NCI-H748 (cell line): Measurements from ENCODE around the gene PTTG1.
A peak's percentile ranks its signal among the peaks of the same experiment; 100 is the strongest.
"Not testable (repeated sequence)": the region's sequence is repeated elsewhere in the genome, so short reads cannot be mapped to it uniquely, and the experiment has no call there.

Experiments
- DNase-seq: peaks from one replicate; lab custom pipeline; 2025; ENCODE audit not compliant: unreplicated experiment; lab: John Stamatoyannopoulos, UW

The PTTG1 gene

DNA sequence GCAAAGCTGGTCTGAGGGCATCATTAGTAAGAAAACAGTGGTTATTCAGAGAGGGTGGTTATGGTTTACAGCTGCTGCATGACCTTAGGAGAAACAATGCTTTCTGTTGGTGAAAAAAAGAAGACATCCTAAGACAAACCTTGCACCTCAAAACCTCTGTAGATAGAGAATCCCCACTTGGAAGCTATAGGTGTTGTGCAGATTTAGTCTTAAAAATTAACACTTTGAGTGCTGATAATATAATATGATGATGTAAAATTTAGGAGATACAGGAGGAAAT is 1.4 kb upstream of the PTTG1 start:
- no peak for DNase-seq

DNA sequence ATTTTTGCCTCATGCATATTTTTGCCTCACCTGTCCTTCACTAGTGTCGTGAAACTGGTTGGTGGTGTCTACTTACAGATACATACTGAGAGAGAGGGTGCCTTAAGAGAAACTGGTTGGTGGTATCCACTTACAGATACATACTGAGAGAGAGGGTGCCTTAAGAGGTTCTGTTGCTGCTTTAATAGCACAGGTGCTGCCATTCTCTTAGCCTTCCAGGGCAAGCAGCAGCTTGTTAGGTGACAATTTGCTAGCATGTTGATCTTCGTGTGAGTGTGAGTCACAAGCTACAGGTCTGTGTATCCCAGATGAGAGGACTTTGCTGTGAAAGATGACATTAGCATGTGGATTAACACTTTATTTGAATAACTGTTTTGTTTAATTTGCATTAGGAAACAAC is 1.4 kb downstream of the PTTG1 start:
- peak; percentile 75 for DNase-seq

DNA sequence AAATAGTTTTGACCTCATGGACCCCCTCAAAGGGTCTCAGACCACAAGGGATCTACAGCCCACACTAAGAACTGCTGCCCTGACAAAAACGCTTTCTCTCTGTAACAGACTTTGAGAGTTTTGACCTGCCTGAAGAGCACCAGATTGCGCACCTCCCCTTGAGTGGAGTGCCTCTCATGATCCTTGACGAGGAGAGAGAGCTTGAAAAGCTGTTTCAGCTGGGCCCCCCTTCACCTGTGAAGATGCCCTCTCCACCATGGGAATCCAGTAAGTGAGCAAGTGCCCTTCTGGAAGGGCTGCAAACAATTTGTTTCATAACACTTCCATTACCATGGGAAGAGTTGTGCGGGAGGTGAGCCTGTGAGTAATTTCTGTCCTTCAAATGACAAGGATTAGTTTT is 6.0 kb downstream of the PTTG1 start:
- no peak for DNase-seq

DNA sequence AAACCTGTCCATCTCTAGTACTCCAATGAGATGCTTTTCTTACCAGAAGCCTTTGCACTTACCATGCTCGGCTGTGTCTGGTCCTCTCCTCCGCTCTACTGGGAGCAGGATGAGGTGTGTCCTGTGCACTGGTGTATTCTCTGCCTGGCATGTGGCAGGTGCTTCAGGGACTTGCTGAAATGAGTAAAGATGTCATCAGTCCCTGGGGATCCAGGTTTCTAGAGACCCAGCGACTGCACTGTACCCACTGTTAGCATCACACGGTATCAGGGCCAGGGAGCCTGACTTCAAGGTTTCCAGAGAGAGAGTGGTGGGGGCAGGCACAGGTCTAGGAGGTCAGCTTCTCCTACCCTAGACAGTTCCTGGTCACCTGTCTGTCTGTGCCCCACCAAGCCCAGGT is 10.5 kb downstream of the PTTG1 start:
- no peak for DNase-seq

DNA sequence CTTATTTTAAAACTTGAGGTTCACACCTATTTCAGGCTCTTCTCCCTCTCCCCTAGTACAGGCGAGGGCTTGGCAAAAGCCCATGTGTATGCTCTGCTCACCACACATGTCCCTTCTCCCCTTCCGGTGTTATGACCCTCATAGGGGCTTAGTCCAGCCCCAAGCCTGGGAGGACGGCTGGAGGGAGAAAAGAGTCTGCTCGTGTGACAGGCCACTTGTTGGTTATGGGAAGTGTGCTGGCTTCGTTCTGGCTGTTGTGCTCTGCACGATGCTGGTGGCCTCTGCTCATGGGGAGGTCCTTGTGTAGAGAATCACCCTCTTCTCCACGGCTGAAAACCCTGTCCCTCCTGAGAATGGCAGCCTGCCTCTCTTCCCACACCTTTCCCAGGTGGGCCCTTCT is 11.1 kb downstream of the PTTG1 start:
- no peak for DNase-seq

DNA sequence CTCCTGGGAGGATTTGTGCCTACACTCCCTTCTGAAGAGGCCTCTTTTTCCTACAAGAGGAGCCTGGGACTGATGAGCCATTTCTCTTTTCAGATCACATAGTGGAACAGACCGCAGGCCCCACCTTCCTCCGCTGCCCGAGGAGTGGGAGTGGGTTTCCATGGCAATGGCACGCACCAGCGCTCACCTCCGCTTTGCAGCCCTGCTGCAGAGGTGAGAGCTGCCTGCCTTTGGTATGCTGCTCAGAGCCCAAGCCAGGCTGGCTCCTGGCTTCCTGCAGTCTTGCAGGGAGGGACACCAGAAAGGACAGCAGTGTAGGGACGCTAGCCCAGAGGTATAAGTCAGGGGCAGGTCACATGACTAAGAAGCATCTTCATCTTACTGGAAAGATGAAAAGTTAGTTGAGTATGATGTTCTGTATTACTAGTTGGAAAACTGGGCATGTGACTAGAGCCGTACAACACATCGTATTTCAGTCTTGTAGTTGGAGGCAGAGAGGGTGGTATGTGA is 12.4 kb downstream of the PTTG1 start:
- DNase-seq = peak; percentile 94

DNA sequence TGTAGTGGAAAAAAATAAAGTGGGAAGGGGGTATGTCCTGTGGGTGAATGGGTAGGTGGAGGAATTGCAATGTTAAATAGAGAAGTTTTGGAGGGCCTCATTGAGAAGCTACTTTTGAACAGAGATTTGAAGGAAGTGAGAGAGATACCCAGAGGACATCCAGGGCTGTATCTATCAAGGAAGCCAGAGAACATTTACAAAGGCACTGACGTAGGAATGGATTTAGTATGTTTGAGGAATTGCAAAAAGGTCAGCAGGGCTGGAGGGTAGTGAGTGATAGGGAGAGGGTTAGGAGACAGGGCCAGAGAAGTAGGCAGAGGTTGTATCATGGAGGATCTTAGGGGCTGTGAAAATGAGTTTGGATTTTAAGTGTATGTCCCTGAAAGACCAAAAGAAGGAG is 13.9 kb downstream of the PTTG1 start:
- no peak for DNase-seq

DNA sequence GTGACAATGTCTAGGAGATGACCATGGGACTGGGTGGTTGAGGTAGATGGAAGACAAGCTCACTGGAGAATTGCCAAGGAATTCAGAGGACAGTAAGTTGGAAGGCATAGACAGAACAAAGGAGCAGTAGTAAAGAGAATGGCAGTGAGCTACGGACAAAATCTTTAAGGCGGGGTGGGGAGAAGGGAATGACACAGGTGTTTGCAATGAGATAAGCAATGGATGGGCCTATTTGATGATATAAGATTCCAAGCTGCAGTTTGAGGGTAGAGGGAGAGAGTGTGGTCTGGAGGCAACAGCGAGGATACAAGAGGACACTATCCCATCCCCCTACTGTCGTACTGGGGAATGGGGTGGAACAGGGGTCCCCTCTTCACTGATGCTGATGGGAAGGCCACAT is 14.4 kb downstream of the PTTG1 start:
- DNase-seq = no peak

DNA sequence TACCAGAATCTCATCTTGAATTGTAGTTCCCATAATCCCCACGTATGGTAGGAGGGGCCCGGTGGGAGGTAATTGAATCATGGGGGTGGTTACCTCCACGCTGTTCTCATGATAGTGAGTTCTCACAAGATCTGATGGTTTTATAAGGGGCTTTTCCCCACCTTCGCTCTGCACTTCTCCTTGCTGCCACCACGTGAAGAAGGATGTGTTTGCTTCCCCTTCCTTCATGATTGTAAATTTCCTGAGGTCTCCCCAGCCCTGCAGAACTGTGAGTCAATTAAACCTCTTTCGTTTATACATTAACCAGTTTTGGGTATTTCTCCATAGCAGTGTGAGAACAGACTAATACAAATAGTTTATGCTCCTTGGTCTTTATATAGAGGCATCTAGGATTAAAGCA is 15.0 kb downstream of the PTTG1 start:
- not testable (repeated sequence) for DNase-seq

DNA sequence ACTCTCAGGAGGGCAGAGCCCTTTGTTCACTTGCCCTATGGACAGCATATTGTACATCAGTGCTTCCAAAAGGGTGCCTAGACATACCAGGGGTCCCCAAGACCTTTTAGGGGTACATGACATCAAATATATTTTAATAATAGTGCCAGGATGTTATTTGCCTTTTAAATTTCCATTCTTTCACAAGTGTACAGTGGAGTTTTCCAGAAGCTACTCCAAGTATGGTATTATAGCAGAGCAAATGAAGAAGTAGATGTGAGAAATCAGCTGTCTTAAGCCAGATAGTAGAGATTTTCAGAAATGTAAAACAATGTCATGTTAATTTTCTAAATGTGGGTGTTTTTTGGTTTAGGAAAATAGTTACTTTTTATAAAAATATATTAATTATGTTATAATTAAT is 15.6 kb downstream of the PTTG1 start:
- no peak for DNase-seq

DNA sequence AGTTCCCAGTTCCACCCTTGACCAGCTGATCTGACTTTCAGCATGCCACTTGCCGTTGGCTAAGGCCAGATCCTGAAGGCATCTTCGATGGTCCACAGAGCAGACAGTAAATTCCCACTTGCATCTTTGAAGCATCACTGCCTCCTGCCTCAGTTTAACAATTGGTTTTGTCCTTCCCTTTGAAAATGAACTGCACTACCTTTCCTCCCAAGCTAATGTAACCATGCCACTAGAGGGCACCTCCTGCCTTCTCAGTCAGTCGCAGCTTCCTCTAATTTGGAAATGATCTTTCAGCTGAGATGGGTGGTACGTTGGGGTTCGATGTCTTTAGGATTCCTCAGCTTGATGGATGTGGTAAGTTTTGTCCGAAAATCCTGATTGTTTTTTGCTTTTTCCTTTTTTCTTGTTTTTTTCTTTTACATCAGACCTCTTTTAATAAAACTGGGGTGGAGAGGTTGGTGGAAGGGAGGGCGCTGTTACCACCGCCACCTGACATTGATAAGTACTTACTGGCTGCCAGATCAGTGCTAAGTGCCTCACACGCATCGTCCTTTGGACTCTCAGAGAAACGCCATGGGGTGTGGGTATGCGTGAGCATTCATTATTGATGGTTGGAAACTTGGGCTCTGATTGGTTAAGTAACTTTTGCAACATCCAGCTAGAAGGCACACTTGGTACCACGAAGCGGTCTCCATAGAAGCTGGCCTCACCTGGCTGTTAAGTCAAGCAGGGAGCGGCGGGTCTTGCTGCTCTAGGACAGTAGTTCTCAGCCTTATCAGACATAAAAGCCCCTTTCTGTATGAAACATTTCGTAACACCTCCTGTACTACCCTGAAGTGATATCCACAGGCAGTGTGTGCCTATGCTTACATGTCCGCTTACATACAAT is 16.9 kb downstream of the PTTG1 start:
- peak; percentile 78 for DNase-seq

DNA sequence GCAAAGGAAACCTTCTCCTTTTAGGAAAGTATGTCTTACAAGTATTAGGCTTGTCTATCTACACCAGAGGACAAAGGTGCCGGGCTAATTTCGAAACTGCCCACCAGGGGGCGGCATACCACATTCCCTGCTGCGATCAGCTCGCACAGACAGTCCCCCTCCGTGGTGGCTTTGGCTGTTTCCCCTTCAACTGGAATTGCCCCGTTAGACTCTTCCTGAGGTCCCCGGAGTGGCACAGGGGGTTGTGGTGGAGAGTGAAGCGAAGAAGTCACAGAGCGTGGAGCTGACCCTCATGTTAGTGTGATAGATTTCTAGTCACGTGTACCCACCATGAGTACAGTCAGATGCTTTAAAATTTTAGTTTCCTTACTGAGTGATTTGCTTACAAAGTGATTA is 17.5 kb downstream of the PTTG1 start:
- DNase-seq = peak; percentile 78

DNA sequence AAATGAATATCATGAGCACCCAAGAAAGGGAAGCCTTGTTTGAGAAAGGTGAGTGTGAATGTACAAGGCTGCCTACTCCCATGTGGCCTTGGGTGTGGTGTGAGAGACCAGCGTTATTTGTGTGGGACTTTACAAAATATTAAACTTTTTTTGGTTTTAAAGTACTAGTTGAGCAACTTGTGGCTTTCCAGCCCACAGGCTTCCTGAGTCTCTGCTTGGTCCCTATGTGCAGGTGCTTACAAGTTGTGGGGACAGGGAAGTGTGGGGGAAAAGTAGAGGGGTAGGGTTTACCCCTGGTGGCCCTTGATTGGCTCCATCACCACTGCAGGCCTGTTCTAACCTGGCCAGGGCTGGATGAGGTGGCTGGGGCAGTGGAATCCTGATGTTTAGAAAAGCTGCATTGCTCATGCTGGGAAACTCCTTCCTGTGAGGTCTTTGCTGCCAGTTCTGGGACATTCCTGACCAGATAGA is 19.7 kb downstream of the PTTG1 start:
- DNase-seq = no peak

DNA sequence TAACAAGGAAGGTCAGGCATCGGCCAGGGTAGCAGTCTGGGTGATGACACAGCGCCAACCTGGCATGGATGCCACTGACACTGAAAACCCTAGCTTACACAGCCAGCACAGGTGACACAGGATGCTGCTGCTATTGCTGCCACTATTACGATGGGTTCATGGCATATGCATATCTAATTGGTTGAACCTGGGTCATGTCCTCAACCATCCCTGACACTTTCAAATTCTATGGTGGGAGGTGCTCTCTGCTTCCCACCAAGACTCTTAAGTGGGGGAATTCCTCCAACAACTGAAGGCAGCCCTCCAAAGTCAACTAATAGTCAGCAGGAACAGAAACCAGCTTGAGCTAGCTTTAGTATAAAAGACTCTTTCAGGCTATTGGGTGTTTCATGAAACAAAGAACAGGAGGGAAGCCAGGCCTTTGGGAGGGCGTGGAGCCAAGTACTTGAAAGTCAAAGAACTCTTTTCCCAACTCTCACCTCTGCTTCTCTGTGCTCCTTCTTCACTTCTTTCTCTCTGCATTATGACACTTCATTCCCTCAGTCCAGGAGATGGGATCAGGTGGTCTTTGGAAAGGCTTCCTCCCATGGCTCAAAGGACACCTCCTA is 21.3 kb downstream of the PTTG1 start:
- no peak for DNase-seq

DNA sequence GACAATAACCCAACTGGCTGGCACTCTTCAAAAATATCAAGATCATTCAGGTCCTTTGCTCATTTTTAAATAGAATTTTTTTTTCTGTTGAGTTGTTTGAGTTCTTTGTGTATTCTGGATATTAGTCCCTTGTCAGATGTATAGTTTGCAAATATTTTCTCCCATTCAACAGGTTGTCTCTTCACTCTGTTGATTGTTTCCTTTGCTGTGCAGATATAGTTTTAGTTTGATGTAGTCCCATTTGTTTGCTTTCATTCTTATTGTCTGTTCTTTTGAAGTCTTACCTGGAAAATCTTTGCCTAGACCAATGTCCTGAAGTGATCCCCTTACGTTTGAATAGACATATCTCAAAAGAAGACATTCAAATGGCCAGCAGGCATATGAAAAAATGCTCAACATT is 22.8 kb downstream of the PTTG1 start:
- DNase-seq = no peak

DNA sequence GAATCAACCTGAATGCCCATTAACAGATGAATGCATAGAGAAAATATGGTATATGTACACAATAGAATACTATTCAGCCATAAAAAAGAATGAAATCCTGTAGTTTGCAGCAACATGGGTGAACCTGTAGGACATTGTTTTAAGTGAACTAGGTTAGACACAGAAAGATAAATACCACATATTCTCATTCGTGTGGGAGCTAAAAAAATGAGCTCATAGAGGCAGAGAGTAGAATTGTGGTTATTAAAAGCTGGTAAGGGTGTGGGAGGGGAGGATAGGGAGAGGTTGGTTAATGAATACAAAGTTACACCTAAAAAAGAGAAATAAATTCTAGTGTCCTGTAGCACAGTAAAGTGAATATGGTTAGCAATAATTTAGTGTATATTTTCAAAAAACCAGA is 23.5 kb downstream of the PTTG1 start:
- DNase-seq = no peak

DNA sequence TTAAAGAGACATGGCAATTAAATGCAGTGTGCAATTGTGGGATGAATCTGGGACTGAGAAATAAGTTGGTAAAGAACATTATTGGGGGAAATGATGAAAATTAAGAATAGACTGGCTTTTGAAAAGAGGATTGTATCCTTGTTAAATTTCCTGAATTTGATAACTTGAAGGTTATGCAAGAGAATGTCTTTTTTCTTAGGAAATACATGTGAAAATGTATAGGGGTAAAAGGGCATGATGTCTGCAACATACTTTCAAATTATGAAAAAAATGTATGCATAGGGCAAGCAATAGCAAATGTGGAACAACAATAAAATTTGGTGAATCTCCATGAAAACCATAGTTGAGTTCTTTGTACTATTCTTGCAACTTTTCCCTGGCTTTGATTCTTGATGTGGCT is 24.1 kb downstream of the PTTG1 start:
- no peak for DNase-seq

DNA sequence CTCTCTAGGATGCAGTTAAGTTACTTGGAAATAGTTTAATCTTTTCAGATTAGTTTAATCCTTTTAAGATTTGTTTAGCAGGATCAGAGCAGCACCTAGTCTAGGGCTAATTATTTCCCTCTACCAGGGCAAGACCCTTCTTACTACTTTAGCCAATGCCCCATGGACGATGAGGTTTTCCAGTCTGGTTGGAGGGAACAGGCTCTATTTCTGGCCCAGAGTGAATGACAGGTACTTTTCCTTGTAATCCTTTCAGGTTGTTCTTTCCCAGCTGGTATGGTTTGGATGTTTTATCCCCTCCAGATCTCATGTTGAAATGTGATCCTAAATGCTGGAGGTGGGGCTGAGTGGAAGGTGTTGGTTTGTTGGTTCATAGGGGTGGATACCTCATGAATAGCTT is 27.2 kb downstream of the PTTG1 start:
- peak; percentile 59 for DNase-seq

DNA sequence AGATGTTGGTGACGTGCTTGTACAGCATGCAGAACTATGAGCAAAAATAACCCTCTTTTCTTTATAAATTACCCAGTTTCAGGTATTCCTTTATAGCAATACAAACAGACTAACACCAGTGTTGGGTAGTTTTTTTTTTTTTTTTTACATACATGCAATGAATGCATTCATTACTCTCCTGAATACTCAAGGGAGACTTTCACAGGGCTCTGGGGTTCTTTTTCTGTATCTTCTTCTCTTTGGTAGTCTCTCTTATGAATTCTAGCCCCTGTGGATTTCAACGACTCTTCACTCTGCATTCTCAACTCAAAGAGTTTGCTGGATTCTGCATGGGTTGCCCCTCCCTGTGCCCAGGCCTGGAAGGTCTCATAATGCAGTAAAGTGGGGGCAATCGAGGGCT is 27.8 kb downstream of the PTTG1 start:
- DNase-seq = no peak

DNA sequence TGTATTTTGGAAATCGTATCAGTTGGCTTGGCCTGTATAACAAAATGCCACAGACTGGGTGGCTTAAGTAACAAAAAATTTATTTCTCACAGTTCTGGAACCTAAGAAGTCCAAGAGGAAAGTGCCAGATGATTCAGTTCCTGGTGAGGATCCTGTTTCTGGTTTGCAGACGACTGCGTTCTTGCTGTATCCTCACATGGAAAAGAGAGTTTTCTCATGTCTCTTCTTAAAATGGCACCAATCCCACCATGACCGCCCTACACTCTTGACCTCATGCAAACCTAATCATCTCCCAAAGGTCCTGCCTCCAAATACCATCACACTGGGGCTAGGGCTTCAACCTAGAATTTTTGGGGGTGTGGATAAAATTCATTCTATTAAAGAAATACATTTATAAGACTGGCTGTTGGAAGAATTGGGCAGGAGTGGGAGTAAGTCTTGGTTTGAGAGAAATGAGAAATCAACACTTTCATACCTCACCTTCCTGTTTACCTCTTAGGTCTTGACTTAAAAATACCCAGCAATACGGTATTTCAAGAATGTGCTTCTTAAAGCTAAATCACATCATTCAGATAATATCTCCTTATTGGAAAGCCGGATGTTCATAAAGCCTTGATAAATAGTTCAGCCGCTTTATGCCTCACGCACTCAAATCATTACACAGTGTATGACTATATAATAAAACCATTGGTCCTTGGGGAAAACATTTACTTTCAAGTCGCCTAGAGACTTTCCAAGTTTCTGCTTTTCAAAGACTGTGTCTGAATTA is 28.7 kb downstream of the PTTG1 start:
- DNase-seq = no peak

DNA sequence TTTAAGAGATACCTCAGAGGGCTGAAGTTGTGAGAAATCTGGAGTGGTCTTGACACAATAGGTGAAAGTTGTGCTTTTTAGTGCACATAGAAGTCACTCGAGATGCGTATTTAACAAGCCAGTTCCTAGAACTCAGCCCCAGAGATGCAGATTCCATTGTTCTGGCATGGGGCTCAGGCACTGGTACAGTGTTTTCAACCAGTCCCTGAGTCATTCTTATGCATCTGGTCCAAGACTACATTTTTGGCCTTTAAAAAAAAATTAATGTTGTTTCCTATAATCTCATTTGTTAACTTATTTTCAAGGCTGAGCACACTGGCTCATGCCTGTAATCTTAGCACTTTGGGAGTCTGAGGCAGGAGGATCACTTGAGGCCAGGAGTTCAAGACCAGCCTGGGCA is 29.6 kb downstream of the PTTG1 start:
- DNase-seq = no peak

DNA sequence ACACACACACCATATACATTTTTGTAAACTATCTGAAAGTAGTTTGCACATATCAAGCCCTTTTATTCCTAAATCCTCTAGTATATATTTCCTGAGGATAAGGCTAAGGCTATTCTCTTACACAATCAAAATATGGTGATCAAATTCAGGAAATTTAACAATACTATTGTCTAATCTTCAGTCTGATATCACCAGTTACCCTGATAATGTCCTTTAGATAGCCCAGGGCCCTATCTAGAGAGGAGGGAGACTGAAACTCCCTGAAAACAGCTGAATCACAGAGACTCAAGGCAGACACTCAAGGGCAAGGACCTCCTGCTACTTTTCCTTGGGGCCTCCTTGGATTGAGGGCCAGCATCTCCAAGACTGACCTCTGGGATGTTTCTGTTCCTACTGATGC is 30.4 kb downstream of the PTTG1 start:
- DNase-seq = no peak
